ENCODE data around the gene PIH1D2. TPM values are rescaled to one million over a fixed set of nuclear protein-coding genes. Genes with fewer than 3 reads are reported as not detected.

The PIH1D2 gene
- total and polyA plus RNA-seq, 9 of the 15 experiments (the other 6 are each of a cell fraction or from before 2014, with no cell fraction given), result 1.5 to 5.4 (median 3.0) TPM

GRCh38 chr11:112086422-112087191, 12.8 kb upstream of the PIH1D2 start, which contains the start of the genes SDHD and TIMM8B (continued):
- no peak for TF ChIP-seq PBX2 (CRISPR knock-in tag; IDR thresholded peaks at IDR 0.05; ENCODE audit: low read depth)
- no peak for TF ChIP-seq PBX2 (tag; conservative IDR thresholded peaks at IDR 0.05; ENCODE audit: low read depth)
- no peak for TF ChIP-seq TCFL5 (CRISPR knock-in tag; conservative IDR thresholded peaks at IDR 0.05)
- TF ChIP-seq ZNF75A (CRISPR knock-in tag; IDR thresholded peaks at IDR 0.05), result no peak
- peak; percentile 18; the same call in 1 of the 2 replicates for TF ChIP-seq TCF15 (CRISPR knock-in tag; IDR thresholded peaks at IDR 0.05)
- TF ChIP-seq ATF2 (CRISPR knock-in tag; IDR thresholded peaks at IDR 0.05), result no peak
- TF ChIP-seq CHCHD3 (CRISPR knock-in tag; IDR thresholded peaks at IDR 0.05), result no peak
- TF ChIP-seq ERF (CRISPR knock-in tag; IDR thresholded peaks at IDR 0.05), result no peak
- no peak for TF ChIP-seq RFX5 (IDR thresholded peaks at IDR 0.05; ENCODE audit: low read depth, low read length)
- TF ChIP-seq TAF15 (IDR thresholded peaks at IDR 0.05; ENCODE audit: low read depth, low read length), result no peak
- no peak for TF ChIP-seq CCAR2 (IDR thresholded peaks at IDR 0.05; ENCODE audit: low read depth, low read length)
- no peak for TF ChIP-seq STAT5A (IDR thresholded peaks at IDR 0.05; ENCODE audit: borderline replicate concordance, low read length)
- no peak for TF ChIP-seq KLF6 (CRISPR knock-in tag; IDR thresholded peaks at IDR 0.05; ENCODE audit: borderline replicate concordance)
- no peak for TF ChIP-seq THRAP3 (IDR thresholded peaks at IDR 0.05; ENCODE audit: borderline replicate concordance)
- TF ChIP-seq ZNF395 (CRISPR knock-in tag; IDR thresholded peaks at IDR 0.05), result no peak
- peak; percentile 96 for TF ChIP-seq ELF1 (tag; IDR thresholded peaks at IDR 0.05)
- no peak for TF ChIP-seq ZC3H4 (CRISPR knock-in tag; IDR thresholded peaks at IDR 0.05; ENCODE audit: borderline replicate concordance)
- no peak for TF ChIP-seq SREBF1 (IDR thresholded peaks at IDR 0.05; ENCODE audit: borderline replicate concordance, low read depth, low read length)
- TF ChIP-seq ZNF184 (CRISPR knock-in tag; IDR thresholded peaks at IDR 0.05), result no peak
- TF ChIP-seq SMARCC2 (IDR thresholded peaks at IDR 0.05; ENCODE audit: low read depth), result no peak
- no peak for TF ChIP-seq MCM3 (IDR thresholded peaks at IDR 0.05)
- TF ChIP-seq PKNOX1 (IDR thresholded peaks at IDR 0.05), result peak; percentile 71
- no peak for TF ChIP-seq SIRT6 (IDR thresholded peaks at IDR 0.05; ENCODE audit: low read depth, low read length)
